ENCODE results near the gene PAX7.

DNA sequence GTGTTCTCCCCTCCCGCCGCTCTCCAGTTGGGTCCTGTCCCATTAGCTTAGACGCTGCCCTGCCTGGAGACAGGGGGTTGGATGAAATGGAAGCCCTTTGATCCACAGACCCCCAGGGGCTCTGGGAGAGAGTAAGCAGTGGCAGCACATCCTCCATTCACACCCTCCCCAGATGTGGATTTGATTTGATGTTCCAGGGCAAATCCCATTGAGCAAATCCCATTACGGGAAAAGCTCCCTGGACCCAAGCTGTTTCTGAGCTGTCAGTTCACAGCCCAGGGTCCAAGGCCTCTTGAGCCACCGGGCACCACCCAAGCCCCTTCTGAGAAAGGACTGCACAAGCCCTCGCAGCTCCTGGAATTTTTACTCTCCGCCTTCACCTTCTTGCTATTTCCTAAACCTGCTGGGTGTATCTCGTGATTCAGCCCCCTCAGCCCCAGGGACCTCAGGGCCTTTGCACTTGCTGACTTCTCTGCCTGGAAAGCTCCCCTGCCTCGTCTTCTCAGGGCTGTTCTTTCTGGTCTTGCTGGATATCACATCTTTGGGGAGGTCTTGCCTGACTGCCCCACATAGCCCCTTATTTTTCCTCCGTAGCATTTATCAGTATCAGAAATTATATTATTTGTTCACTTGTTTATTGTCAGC, 101.1 kb downstream of the PAX7 start:
- TF ChIP-seq POLR2AphosphoS5 (IDR thresholded peaks at IDR 0.05; ENCODE audit: low read depth) (no peak), SPI1 (IDR thresholded peaks at IDR 0.05; ENCODE audit: borderline replicate concordance, low read depth) (no peak)
- TF ChIP-seq, protein P1, sequence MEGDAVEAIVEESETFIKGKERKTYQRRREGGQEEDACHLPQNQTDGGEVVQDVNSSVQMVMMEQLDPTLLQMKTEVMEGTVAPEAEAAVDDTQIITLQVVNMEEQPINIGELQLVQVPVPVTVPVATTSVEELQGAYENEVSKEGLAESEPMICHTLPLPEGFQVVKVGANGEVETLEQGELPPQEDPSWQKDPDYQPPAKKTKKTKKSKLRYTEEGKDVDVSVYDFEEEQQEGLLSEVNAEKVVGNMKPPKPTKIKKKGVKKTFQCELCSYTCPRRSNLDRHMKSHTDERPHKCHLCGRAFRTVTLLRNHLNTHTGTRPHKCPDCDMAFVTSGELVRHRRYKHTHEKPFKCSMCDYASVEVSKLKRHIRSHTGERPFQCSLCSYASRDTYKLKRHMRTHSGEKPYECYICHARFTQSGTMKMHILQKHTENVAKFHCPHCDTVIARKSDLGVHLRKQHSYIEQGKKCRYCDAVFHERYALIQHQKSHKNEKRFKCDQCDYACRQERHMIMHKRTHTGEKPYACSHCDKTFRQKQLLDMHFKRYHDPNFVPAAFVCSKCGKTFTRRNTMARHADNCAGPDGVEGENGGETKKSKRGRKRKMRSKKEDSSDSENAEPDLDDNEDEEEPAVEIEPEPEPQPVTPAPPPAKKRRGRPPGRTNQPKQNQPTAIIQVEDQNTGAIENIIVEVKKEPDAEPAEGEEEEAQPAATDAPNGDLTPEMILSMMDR (IDR thresholded peaks at IDR 0.05; ENCODE audit: insufficient read depth, low read length) = no peak

Data from HL-60 (cell line).